DND-41 (cell line): Measurements from ENCODE around the gene STRN4.

Experiments used
- EZH2 ChIP-seq: IDR thresholded peaks from 3 replicates; pipeline ENCODE4 v1.6.1; 2012; ENCODE audit warnings: borderline replicate concordance, low read depth, mild to moderate bottlenecking, moderate library complexity, low read length, inconsistent platforms; ENCODE audit not compliant: severe bottlenecking
- TF ChIP-seq, protein P1 (sequence below): IDR thresholded peaks from 2 replicates; pipeline ENCODE4 v1.5.1; 2012; ENCODE audit warnings: borderline replicate concordance, low read length, moderate library complexity, mild to moderate bottlenecking; ENCODE audit not compliant: poor library complexity, severe bottlenecking; ENCODE audit errors: extremely low read depth

DNA sequence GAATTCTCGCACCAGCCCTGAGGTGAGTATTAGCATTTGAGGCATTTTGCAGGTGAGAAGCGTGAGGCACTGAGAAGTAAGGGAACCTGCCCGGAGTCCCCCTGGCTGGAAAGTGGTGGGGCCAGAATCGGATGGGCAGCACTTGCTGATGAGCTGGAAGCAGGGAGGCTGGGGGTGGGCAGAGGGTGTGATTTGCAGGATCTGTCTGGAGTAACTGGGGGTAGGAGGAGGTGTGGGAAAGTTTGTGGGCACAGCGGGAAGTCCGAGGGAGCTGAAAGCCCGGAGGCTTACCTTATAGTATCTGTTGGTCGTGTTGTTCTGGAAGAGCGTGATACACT is 49.4 kb downstream of the STRN4 start:
- TF ChIP-seq, protein P1, sequence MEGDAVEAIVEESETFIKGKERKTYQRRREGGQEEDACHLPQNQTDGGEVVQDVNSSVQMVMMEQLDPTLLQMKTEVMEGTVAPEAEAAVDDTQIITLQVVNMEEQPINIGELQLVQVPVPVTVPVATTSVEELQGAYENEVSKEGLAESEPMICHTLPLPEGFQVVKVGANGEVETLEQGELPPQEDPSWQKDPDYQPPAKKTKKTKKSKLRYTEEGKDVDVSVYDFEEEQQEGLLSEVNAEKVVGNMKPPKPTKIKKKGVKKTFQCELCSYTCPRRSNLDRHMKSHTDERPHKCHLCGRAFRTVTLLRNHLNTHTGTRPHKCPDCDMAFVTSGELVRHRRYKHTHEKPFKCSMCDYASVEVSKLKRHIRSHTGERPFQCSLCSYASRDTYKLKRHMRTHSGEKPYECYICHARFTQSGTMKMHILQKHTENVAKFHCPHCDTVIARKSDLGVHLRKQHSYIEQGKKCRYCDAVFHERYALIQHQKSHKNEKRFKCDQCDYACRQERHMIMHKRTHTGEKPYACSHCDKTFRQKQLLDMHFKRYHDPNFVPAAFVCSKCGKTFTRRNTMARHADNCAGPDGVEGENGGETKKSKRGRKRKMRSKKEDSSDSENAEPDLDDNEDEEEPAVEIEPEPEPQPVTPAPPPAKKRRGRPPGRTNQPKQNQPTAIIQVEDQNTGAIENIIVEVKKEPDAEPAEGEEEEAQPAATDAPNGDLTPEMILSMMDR, result no peak
- TF ChIP-seq EZH2, result no peak
